ENCODE data around the gene UBE2V1.

Gene UBE2V1

GRCh38 chr20:50054626-50055511, 58.1 kb downstream of the UBE2V1 start:
- Histone ChIP-seq H3K27me3 (ENCODE audit: control insufficient read depth in 1 of 2, insufficient read depth in 2 of 2, low read length in 2 of 2) (no peaks in the 10 kb centered on the region), H3K9me3 (ENCODE audit: low read length) (no peaks in the 10 kb centered on the region), H3K36me3 (ENCODE audit: insufficient read depth, low read length) (no peaks in the 10 kb centered on the region), H3K27ac (ENCODE audit: low read depth, low read length) (no peak overlapping the region), H3K4me3 (ENCODE audit: low read depth in 1 of 2, low read length in 2 of 2) (no peak overlapping the region), H3K9ac (ENCODE audit: low read length) (no peak overlapping the region), H3K4me1 (ENCODE audit: insufficient read depth, low read length) (peaks cover 13% of the 10 kb centered on the region)

- Histone ChIP-seq H3K27me3 (ENCODE audit: control insufficient read depth in 1 of 2, insufficient read depth in 2 of 2, low read length in 2 of 2) (no peaks in the 10 kb centered on the region), H3K27ac (ENCODE audit: low read depth, low read length) (no peak overlapping the region), H3K9ac (ENCODE audit: low read length) (no peak overlapping the region)
These were observed 58.8 kb downstream of the UBE2V1 start for GRCh38 chr20:50054231-50054547.

GRCh38 chr20:50053362-50054230, 59.4 kb downstream of the UBE2V1 start:
- Histone ChIP-seq H3K27me3 (ENCODE audit: control insufficient read depth in 1 of 2, insufficient read depth in 2 of 2, low read length in 2 of 2) (no peaks in the 10 kb centered on the region), H3K27ac (ENCODE audit: low read depth, low read length) (no peak overlapping the region), H3K9ac (ENCODE audit: low read length) (no peak overlapping the region)

More at GRCh38 chr20:50054231-50054547, 58.8 kb downstream of the UBE2V1 start:
- H3K36me3 ChIP-seq (ENCODE audit: insufficient read depth, low read length) = no peaks in the 10 kb centered on the region
- no peaks in the 10 kb centered on the region for H3K9me3 ChIP-seq (ENCODE audit: low read length)
- H3K4me3 ChIP-seq (ENCODE audit: low read depth in 1 of 2, low read length in 2 of 2) = no peak overlapping the region
- peaks cover 13% of the 10 kb centered on the region for H3K4me1 ChIP-seq (ENCODE audit: insufficient read depth, low read length)

GRCh38 chr20:50052550-50053361, 60.2 kb downstream of the UBE2V1 start:
- H3K4me1 ChIP-seq (ENCODE audit: insufficient read depth, low read length) = peaks cover 13% of the 10 kb centered on the region
- H3K27ac ChIP-seq (ENCODE audit: low read depth, low read length) = no peak overlapping the region
- no peaks in the 10 kb centered on the region for H3K27me3 ChIP-seq (ENCODE audit: control insufficient read depth in 1 of 2, insufficient read depth in 2 of 2, low read length in 2 of 2)
- H3K4me3 ChIP-seq (ENCODE audit: low read depth in 1 of 2, low read length in 2 of 2) = no peak overlapping the region
- H3K36me3 ChIP-seq (ENCODE audit: insufficient read depth, low read length) = no peaks in the 10 kb centered on the region
- H3K9me3 ChIP-seq (ENCODE audit: low read length) = no peaks in the 10 kb centered on the region
- no peak overlapping the region for H3K9ac ChIP-seq (ENCODE audit: low read length)

More at GRCh38 chr20:50053362-50054230, 59.4 kb downstream of the UBE2V1 start:
- Histone ChIP-seq H3K36me3 (ENCODE audit: insufficient read depth, low read length) (no peaks in the 10 kb centered on the region), H3K9me3 (ENCODE audit: low read length) (no peaks in the 10 kb centered on the region), H3K4me3 (ENCODE audit: low read depth in 1 of 2, low read length in 2 of 2) (no peak overlapping the region), H3K4me1 (ENCODE audit: insufficient read depth, low read length) (peaks cover 13% of the 10 kb centered on the region)

- Histone ChIP-seq H3K9me3 (ENCODE audit: low read length) (no peaks in the 10 kb centered on the region), H3K27me3 (ENCODE audit: control insufficient read depth in 1 of 2, insufficient read depth in 2 of 2, low read length in 2 of 2) (no peaks in the 10 kb centered on the region), H3K36me3 (ENCODE audit: insufficient read depth, low read length) (no peaks in the 10 kb centered on the region), H3K9ac (ENCODE audit: low read length) (no peak overlapping the region), H3K4me1 (ENCODE audit: insufficient read depth, low read length) (peaks cover 13% of the 10 kb centered on the region), H3K27ac (ENCODE audit: low read depth, low read length) (no peak overlapping the region), H3K4me3 (ENCODE audit: low read depth in 1 of 2, low read length in 2 of 2) (no peak overlapping the region)
These were observed 62.2 kb downstream of the UBE2V1 start for GRCh38 chr20:50050660-50051308.

- Histone ChIP-seq H3K36me3 (ENCODE audit: insufficient read depth, low read length) (no peaks in the 10 kb centered on the region), H3K4me3 (ENCODE audit: low read depth in 1 of 2, low read length in 2 of 2) (no peak overlapping the region), H3K27me3 (ENCODE audit: control insufficient read depth in 1 of 2, insufficient read depth in 2 of 2, low read length in 2 of 2) (no peaks in the 10 kb centered on the region), H3K9ac (ENCODE audit: low read length) (no peak overlapping the region), H3K9me3 (ENCODE audit: low read length) (no peaks in the 10 kb centered on the region), H3K4me1 (ENCODE audit: insufficient read depth, low read length) (peaks cover 9% of the 10 kb centered on the region), H3K27ac (ENCODE audit: low read depth, low read length) (no peak overlapping the region)
These were observed 62.7 kb downstream of the UBE2V1 start for GRCh38 chr20:50050214-50050613.

GRCh38 chr20:50049442-50050026, 63.4 kb downstream of the UBE2V1 start:
- no peak overlapping the region for H3K4me3 ChIP-seq (ENCODE audit: low read depth in 1 of 2, low read length in 2 of 2)
- no peaks in the 10 kb centered on the region for H3K27me3 ChIP-seq (ENCODE audit: control insufficient read depth in 1 of 2, insufficient read depth in 2 of 2, low read length in 2 of 2)
- no peak overlapping the region for H3K27ac ChIP-seq (ENCODE audit: low read depth, low read length)
- H3K9ac ChIP-seq (ENCODE audit: low read length) = no peak overlapping the region
- H3K4me1 ChIP-seq (ENCODE audit: insufficient read depth, low read length) = peaks cover 3% of the 10 kb centered on the region
- H3K9me3 ChIP-seq (ENCODE audit: low read length) = no peaks in the 10 kb centered on the region
- H3K36me3 ChIP-seq (ENCODE audit: insufficient read depth, low read length) = no peaks in the 10 kb centered on the region

GRCh38 chr20:50048420-50049166, 64.4 kb downstream of the UBE2V1 start:
- Histone ChIP-seq H3K9ac (ENCODE audit: low read length) (no peak overlapping the region), H3K36me3 (ENCODE audit: insufficient read depth, low read length) (no peaks in the 10 kb centered on the region), H3K27me3 (ENCODE audit: control insufficient read depth in 1 of 2, insufficient read depth in 2 of 2, low read length in 2 of 2) (no peaks in the 10 kb centered on the region), H3K9me3 (ENCODE audit: low read length) (no peaks in the 10 kb centered on the region), H3K27ac (ENCODE audit: low read depth, low read length) (no peak overlapping the region), H3K4me3 (ENCODE audit: low read depth in 1 of 2, low read length in 2 of 2) (no peak overlapping the region), H3K4me1 (ENCODE audit: insufficient read depth, low read length) (no peaks in the 10 kb centered on the region)

- no peak overlapping the region for H3K9ac ChIP-seq (ENCODE audit: low read length)
- H3K27me3 ChIP-seq (ENCODE audit: control insufficient read depth in 1 of 2, insufficient read depth in 2 of 2, low read length in 2 of 2) = no peaks in the 10 kb centered on the region
- no peaks in the 10 kb centered on the region for H3K9me3 ChIP-seq (ENCODE audit: low read length)
These were observed 68.5 kb downstream of the UBE2V1 start for GRCh38 chr20:50044353-50044960.

More at GRCh38 chr20:50044353-50044960, 68.5 kb downstream of the UBE2V1 start:
- Histone ChIP-seq H3K27ac (ENCODE audit: low read depth, low read length) (no peak overlapping the region), H3K4me3 (ENCODE audit: low read depth in 1 of 2, low read length in 2 of 2) (no peak overlapping the region), H3K4me1 (ENCODE audit: insufficient read depth, low read length) (no peaks in the 10 kb centered on the region), H3K36me3 (ENCODE audit: insufficient read depth, low read length) (no peaks in the 10 kb centered on the region)

Data from muscle layer of colon (tissue), 2 donors.